ENCODE measurements around the gene HNRNPUL1.

DNA sequence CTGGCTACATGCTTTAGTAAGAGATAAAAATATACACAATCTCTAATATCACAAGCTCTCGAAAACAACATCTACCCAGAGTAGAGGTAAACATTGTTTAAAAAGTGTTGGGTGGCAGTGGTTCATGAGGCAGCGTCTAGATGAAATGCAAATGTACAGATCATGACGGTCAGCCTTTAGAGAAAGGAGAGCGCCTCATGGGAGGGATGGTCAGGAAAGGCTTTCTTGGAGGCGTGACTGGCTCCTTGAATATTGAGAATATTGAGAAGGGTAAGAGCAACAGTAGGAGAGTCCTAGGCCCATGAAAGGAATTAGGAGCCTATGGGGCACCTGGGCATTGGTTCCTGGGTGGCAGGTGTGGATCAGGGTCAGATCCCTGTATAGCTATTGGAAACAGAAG is 10.6 kb downstream of the HNRNPUL1 start:
- TF ChIP-seq NBN (IDR thresholded peaks at IDR 0.05; ENCODE audit: low read depth): no peak
- no peak for TF ChIP-seq ZNF57 (CRISPR knock-in tag; IDR thresholded peaks at IDR 0.05)
- no peak for TF ChIP-seq POLR2A (conservative IDR thresholded peaks at IDR 0.05)
- TF ChIP-seq, protein P1, sequence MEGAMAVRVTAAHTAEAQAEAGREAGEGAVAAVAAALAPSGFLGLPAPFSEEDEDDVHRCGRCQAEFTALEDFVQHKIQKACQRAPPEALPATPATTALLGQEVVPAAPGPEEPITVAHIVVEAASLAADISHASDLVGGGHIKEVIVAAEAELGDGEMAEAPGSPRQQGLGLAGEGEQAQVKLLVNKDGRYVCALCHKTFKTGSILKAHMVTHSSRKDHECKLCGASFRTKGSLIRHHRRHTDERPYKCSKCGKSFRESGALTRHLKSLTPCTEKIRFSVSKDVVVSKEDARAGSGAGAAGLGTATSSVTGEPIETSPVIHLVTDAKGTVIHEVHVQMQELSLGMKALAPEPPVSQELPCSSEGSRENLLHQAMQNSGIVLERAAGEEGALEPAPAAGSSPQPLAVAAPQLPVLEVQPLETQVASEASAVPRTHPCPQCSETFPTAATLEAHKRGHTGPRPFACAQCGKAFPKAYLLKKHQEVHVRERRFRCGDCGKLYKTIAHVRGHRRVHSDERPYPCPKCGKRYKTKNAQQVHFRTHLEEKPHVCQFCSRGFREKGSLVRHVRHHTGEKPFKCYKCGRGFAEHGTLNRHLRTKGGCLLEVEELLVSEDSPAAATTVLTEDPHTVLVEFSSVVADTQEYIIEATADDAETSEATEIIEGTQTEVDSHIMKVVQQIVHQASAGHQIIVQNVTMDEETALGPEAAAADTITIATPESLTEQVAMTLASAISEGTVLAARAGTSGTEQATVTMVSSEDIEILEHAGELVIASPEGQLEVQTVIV (CRISPR knock-in tag; IDR thresholded peaks at IDR 0.05; ENCODE audit: borderline replicate concordance): no peak
- TF ChIP-seq PCBP1 (IDR thresholded peaks at IDR 0.05; ENCODE audit: low read depth, low read length, poor library complexity, severe bottlenecking): no peak
- TF ChIP-seq, protein P2, sequence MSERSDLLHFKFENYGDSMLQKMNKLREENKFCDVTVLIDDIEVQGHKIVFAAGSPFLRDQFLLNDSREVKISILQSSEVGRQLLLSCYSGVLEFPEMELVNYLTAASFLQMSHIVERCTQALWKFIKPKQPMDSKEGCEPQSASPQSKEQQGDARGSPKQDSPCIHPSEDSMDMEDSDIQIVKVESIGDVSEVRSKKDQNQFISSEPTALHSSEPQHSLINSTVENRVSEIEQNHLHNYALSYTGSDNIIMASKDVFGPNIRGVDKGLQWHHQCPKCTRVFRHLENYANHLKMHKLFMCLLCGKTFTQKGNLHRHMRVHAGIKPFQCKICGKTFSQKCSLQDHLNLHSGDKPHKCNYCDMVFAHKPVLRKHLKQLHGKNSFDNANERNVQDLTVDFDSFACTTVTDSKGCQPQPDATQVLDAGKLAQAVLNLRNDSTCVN (CRISPR knock-in tag; IDR thresholded peaks at IDR 0.05): no peak
- TF ChIP-seq ZNF316 (IDR thresholded peaks at IDR 0.05): no peak

All from K562 (cell line).